ENCODE measurements around the gene COPS3.

COPS3 gene

DNA sequence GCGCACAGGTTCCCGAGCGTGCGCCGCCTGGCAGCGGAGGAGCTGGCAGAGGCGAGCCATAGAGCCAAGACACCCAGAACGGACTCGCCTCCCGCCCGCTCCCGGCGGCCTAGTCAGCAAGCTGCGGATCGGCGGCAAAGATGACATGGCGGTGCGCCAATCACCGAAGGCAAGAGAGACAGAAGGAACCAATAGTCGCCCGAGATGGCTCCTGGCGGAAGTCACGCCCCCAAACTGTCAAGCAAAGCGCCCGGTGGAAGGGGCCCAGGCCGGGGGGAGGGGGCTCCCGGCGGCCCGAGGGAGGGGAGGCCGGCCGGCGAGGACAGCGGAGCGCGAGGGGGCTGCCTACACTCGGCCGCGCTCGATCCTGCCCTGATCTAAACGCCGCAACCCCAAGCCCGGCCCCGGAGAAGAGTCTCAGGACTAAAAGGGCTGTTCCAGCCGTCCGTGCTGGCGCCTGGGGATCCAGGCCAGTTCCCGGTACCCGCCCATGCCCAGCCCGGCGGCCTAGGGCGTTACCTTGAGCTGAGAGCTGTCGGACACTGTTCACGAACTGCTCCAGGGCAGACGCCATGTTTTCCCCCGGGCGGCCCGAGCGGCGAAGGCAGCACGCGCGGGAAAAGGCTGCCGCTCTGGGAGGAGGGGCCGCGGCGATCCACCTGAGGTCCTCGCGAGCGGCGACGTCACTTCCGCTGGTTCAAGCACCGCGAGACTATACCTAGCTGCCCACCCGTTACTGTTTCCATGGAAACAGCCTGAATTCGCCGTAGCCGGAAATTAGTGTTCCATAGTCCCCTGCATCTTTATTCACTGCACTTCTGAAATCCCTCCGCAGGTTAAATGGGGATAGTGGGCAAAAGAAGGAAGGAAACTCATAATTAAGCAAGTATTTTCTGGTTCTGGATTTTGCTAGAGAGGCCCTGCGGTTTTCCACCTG lies at the start of gene COPS3:
Gene COPS3 (minus strand): TSS at position 634 of the 937 bp plus-strand sequence. CDS start 60 bp downstream, at position 574.
- DNase-seq, result peak; percentile 98

DNA sequence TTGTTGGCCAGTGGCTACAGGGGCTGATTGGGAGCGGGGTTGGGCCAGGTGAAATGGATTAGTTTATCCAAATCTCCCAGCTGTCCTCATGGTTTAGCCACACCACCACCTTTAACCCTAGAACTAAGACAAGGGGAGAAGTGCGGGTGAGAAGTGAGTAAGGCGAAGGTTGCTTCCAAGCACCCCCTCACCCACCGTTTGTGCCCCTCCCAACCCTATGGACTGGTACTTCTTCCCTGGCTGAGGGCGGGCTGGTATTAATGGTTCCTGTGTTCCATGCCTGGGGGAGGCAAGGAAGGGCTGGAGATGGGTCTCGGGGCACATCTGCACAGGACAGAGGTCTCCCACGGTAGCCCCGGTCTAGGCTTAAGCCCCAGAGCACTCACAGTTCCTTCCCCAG lies 47.2 kb upstream of the COPS3 start:
- DNase-seq, result no peak

DNA sequence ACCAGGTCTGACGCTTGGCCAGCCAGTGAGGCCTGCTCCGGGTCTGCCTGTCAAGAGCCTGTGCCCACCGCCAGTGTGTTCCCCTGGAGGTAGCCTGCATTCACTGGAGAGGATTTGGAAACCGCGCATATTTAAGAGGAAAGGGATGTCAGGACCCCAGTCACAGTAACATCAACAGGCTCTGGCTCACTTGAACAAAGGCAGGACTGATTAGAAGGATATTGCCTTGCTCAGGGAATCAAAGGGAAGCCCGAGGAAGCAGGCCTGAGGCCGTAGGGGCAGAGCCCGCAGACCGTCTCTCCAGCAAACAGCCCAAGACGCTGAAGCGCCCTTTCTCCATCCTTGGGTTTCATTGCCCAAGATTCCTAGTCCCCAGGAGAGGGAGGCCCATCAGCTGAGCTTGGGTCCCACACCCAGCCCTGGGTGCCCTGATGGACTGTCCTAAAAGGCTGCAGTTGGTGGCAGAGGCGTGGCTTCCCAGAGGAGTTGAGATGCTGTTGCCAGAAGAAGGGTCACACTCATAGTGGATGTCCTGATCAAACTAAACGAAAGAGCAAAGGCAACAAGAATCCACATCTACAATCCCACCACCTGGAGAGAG lies 45.3 kb upstream of the COPS3 start:
- no peak for DNase-seq

DNA sequence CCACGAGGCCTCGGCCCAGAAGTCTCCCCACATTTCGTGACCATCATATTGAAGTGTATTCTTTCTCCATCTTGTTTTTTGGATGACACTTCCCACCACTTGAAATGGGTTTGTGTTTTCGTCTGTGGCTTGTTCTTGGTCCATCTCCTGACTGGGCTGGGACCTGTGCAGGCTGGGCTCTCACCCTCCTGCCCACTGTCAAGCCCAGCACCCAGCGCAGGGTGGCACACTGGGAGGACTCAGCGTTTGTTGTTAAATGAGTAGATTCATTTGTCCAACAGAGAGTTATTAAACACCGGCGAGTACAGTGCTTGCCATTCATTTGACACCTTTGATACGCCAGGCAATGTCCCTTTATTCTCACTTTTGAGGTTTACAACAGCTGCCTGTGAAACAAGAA lies 44.8 kb upstream of the COPS3 start:
- no peak for DNase-seq

GRCh38 chr17:17325228-17325627 lies 44.2 kb upstream of the COPS3 start:
- DNase-seq, result no peak

DNA sequence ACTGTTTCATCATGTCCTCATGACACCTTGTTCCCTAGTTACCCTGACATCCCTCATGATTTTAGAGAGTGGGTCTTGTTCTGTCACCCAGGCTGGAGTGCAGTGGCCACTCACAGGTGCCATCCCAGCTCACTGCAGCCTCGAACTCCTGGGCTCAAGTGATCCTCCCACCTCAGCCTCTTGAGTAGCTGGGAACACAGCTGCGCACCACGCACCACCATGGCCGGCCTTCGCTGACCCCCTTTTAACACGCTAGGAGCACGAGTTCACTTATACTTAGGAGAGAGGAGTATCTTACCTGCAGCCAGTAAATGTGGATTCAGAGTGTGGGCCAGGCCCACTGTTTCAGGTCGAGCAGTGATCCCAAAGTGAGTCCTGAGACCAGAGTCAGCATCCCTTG lies 43.6 kb upstream of the COPS3 start:
- DNase-seq, result no peak

- no peak for DNase-seq
Observed at GRCh38 chr17:17322516-17323510, 41.8 kb upstream of the COPS3 start.

GRCh38 chr17:17321356-17322025 lies 40.4 kb upstream of the COPS3 start:
- DNase-seq, result no peak

- no peak for DNase-seq
Observed at GRCh38 chr17:17320911-17321220, 39.8 kb upstream of the COPS3 start.

GRCh38 chr17:17320188-17320910 lies 39.3 kb upstream of the COPS3 start:
- no peak for DNase-seq

- DNase-seq, result no peak
Observed at GRCh38 chr17:17315142-17315821, 34.2 kb upstream of the COPS3 start.

DNA sequence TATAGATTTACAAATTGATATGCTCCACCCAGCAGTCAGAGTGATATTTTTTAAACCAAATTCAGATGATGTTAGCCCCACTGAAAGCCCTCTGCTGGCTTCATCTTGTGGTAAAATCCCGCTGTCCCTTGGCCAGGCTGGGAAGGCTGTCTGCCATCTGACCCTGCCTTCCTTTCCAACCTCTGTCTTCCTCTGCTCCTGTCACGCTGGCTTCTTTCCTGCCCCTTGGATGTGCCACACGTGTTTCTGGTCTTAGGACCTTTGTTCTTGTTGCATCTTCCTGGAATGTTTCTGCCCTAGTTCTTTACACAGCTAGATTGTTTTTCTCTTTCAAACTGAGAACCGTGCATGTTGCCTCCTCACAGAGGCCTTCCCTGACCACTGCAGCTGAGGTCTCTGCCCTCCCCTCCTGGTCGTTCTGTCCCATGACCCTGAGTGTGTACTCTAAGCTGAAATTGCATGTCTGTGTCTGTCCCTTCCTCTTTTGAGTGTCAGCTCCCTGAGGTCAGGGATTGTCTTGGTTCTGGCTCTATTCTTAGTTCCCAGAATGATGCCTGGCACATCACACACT lies 33.5 kb upstream of the COPS3 start:
- no peak for DNase-seq

- DNase-seq, result peak; percentile 76
Observed at GRCh38 chr17:17313350-17313991, 32.4 kb upstream of the COPS3 start.

DNA sequence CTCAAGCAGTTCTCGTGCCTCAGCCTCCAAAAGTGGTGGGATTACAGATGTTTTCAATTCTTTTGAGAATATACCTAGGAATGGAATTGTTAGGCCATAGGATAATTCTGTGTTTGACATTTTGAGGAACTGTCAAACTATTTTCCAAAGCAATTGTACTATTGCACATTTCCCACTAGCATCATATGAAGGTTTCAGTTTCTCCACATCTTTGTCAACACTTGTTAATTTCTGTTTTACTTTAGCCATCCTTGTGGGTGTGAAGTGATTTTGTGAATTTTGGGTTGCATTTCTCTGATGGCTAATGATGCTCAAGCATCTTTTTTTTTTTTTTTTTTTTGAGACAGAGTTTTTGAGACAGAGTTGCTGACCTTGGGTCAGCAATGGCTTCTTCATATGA lies 28.3 kb upstream of the COPS3 start:
- no peak for DNase-seq

DNA sequence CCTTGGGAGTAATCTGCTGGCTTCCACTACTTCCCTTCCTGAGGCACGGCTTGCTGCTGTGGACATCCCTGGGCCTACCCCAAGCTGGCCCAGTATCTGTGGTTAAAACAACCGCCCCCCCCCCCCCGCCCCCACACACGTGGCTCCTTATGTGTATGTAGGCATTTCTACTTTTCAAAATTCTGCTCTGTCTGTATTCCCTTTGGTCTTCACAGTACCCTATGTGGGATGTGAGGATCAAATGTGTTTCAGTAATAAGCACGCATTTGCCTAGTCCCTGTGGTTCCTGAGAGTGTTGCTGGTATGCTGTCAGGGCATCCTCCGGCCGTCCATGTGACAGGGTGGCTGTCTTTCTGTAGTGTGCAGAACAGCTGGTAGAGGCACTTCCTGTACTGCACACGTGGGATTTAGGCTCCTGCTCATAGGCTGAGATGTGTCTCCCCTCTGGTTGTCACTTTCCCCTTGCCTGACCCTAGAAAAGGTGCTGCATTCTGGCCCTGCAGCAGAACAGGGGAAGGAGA lies 24.3 kb upstream of the COPS3 start:
- peak; percentile 61 for DNase-seq

GRCh38 chr17:17304521-17304985 lies 23.5 kb upstream of the COPS3 start:
- DNase-seq, result peak; percentile 47

DNA sequence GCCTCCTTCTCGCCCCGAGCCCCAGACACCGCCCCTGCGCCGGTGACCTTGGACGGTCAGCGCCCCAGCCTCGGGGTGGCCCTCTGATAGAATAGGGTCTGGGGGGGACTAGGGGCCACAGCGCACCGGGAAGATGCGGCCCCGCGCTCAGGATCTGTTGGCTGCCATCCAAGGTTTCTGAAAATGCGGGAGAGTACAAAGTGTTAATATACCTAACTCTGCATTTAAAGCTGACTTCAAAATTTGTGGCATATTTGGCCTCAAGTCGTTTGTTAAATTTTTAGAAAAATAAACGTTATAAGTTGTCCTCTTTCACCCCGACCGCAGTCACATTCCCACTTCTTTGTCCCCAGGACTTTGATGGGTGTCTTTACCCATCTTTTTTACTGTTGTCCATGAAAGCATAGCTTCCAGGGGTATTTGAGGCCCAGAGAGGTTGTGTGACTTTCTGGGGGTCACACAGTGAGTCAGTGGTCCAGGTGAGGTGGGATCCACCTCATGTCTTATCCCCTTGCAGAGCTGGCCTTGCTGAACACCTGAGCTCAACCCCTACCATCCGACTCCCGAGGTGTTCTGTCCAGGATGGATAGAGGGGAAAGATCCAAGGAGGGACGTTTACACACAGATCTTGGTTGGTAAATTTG lies 22.9 kb upstream of the COPS3 start:
- DNase-seq, result no peak

DNA sequence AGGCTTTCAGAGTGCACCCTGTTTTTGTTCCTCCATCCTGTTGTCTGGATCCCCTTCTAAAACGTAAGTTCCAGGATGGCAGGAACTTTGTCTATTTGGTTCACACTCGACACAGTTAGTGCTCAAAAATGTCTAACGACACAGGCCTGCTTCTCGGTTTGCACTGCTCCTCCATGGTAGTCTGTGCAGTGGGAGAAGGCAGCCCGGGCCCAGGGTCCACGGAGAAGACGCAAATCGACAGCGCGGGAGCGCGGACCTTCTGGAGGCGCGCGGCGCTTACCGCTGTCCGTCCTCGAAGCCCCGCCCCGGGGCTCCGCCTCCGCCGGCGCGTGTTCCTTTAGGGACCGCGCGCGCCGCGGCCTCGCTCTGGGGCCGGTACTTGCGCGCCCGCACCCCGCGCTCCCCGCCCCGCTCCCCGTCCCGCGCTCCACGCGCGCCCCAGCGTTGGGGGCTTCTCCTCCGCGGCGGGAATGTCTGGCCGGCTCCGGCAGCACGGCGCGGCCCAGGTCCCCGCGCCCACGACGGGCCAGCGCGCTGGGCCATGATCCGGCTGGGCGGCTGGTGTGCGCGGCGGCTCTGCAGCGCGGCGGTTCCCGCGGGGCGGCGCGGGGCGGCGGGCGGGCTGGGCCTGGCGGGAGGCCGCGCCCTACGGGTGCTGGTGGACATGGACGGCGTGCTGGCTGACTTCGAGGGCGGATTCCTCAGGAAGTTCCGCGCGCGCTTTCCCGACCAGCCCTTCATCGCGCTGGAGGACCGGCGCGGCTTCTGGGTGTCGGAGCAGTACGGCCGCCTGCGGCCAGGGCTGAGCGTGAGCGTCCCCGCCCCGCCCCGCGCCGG lies 22.2 kb upstream of the COPS3 start, which contains the start of gene NT5M:
Gene NT5M (plus strand): TSS at position 364 of the 837 bp plus-strand sequence. CDS start 178 bp downstream, at position 542.
- DNase-seq, result peak; percentile 82

Measured in stimulated activated CD8-positive, alpha-beta memory T cell treated with anti-CD3 and anti-CD28 coated beads, Interleukin-4, amount 100 ng/mL, for 48 hours (primary cell).